HG03520 (cell line): Measurements from ENCODE around the gene KATNAL1.
A peak's percentile ranks its signal among the peaks of the same experiment; 100 is the strongest.

Source experiments
- ATAC-seq: cut with Tn5 transposase; IDR thresholded peaks from one replicate; pipeline ENCODE4 v1.9.1; 2021; ENCODE audit warnings: mild to moderate bottlenecking, moderate library complexity; ENCODE audit not compliant: unreplicated experiment

The KATNAL1 gene

DNA sequence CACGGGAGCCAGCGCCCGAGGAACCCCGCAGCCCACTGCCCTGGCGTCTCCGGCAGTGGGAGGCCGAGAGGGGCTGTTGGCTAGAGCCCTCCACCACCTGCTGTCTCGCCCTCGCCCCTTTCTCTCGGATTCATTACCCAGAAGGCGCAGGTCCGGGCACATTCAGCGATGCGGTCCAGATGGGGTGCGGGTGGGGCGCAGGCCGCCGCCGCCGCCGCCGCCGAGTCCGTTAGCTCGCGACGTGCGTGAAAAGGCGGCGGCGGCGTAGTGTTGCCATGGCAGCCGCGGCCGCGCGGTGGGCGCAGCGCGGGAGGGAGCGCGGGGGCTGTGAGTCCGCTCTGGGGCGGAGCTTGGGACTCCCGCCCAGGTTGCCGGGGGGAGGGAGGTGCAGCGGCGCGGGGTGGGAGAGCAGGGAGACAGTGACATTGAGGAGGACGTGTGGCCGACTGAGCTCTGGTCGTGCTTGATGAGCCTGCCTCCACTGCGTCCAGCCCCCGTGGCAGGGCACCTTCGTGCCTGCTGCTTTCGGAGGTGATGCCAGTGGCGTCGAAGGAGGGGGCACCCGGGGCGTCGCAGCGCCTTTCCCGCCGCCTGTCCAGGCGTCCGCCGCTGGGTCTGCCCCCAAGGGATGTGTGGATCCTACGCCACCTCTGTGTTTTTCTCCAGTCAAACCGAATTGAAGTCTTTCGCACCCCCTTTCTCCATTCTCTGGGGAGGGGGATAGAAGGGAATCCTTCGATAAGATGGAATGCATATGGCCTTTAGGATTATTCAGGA, at the start of gene KATNAL1:
KATNAL1 (minus strand) TSS at position 358 of the 777 bp plus-strand sequence. CDS start 23,774 bp downstream, outside the sequence.
- ATAC-seq, result peak; percentile 40

DNA sequence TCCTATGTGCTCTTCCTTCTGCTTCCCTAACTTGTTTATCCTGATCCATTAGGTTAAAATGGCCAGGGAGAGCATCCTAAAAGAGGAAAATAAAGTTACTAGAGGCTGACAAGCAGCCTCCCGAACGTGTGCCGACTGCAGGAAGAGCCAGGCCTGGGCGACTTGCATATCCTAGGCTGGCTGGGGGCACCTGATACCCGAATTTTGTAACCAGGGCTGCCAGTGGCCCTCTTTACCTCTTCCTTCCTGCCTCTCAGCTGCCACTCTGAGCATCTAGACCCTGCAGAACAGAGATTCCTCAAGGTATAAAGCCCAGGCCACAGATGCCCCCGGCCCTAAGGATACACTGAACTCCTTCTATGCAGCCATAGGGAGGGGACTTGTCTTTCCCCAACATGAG, 48.5 kb upstream of the KATNAL1 start:
- no peak for ATAC-seq

DNA sequence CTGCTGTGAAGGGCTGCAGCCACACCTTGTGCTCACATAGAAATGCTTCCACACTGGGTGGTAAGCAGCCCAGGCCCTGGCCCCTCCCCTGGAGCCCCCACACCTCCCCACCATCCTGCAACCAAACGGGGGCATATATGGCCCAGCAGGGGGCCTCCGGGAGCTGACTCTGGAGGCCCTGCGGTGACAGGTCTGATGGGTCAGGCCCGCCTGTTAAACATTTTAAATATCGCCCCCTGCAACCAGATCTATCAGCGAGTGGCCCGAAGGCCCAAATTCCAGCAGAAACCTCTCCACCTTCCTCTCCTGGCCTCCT, 48.0 kb upstream of the KATNAL1 start:
- no peak for ATAC-seq

DNA sequence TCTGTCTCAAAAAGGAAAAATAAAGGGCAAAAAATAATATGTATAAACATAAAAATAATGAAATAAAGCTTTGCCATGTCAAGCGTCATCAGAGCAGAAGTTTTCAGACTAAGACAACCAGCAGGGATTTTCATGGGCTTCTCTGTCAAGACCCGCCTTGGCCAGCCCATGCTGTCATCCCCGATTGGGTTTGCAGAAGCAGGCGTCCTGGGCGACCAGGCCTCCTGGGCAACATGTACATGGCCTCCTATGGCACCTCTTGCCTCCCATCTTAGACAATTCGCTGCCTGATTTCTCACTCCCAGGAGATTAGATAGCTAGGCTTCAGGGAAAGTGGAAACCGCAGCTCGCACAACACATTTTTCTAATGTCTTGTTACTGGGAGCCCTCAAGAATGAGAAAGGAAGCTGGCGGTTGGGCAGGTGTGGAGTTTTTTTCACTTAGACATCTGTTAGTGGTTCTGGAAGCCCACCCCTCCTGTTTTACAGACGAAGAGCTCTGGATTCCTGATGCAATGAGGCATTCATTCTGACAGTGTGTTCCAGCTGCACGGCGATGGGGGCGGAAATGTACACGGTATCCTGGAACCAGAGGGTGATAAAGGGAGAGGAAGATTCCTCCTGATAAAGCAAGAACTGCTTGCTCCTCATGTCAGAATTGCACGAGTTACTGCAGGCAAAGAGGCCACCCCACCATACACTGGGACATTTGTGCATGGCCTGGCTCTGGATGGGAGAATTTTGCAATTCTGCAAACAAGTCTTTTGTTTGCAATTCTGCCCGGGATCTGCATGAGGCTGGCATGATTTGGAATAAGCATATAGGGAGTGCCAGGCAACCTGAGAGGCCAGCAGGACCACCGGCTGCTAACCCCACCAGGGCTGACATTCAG, 47.4 kb upstream of the KATNAL1 start:
- no peak for ATAC-seq

DNA sequence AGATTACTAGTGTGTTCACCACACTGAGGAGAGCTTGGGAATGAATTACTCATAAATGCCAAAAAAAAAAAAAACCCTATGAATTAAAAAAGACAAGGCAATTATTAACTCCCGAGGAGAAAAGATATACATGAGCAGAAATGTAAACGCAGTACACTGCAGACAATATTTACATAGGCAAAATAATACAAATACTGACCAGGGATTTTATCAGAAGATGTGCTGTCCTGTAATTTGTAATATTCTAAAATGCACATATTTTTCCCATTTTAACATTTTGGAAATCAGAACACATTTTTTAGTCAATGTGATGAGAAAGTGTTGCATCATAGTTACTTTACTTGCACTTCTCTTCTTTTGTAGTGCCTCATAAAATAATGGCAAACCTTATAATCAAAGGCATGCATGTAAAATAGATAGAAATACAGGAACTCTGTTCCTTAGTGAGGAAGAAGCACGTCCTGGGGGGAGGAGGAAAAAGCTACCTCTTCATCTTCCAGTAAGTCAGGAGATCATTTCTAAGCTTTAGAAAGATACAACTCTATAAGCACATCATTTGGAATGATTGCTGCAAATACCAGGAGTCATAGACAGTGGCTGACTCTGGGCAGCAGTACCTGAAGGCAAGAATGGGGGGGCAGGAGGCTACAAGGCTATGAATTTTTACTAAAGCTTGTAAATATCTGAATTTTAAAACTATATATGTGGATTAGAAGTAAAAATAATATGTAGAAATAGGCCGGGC, 46.3 kb upstream of the KATNAL1 start:
- no peak for ATAC-seq

DNA sequence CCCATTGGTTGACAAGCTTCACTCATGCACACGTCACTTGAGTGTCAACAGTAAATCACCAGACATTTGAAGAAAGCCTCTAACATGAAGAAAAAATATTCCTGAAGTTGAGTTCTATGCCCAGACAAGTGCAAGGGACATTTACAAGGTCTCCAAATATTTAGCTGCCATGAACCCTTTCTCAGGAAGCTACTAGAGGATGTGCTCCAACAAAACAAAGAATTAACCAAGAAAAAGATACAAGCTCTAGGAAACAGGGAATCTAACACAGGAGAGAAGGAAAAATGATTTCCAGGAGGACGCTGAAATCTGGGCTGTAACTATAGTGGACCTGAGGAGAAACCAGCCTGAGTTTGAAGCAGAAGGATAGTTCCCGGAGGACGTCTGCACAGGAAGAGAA, 45.7 kb upstream of the KATNAL1 start:
- no peak for ATAC-seq

DNA sequence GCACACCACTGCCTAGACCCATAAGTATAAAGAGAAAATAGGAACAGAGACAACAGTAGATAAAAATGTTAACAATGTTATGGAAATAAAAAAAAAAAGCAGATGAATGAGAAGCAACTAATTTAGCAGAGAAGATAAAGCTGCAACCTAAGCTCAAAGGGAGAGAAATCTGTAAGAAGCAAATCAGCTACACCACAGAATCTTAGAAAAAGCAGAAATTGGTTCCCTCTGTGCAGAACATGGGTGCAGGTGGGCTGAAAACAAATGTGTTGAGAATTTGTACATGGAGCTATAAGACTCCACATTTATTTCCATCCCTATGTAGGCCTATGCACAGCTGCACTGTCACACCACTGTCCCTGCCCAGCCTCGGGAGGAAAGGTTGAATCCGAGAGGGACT, 44.8 kb upstream of the KATNAL1 start:
- no peak for ATAC-seq

DNA sequence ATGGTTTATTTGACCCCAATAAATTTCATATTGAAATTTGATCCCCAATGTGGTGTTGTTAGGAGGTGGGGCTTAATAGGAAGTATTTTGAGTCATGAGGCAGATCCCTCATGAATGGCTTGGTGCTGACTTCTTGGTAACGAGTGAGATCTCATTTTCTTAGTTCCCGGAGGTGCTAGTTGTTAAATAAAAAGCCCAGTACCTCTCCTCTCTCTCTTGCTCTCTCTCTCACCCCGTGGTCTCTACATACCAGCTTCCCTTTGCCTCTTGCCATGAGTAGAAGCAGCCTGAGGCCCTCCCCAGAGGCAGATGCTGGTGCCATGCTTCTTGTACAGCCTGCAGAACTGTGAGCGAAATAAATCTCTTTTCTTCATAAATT, 39.4 kb upstream of the KATNAL1 start:
- ATAC-seq, result peak; percentile 24

DNA sequence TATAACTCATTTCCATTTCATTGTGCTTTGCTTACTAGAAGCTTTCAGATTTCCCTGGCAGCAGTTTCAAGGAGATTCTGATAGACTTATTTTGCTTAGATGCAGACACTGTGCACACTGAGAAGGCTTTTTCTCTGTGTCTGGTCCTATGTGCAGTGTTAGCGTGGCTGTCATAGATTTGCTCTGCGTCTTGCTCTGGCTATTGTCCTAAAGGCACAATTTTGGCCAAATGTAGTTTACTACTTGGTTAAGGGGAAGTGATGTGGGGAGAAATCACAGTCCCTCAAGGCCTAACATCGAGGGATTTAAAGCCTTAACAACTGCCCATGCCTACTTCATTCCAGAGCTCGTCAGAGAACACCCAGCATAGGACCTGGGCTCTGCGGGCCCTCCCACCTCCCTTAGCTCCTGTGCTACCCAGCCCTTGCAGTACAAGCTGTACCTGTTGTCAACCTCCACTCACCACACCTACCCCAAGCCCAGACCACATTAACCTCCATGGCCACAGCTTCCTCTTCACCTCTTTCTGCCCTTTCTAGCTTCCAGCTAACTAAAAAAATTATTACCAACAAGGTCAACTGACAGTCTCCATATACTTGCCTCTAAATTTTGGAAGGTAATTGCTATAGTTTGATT, 38.9 kb upstream of the KATNAL1 start:
- ATAC-seq, result peak; percentile 40

DNA sequence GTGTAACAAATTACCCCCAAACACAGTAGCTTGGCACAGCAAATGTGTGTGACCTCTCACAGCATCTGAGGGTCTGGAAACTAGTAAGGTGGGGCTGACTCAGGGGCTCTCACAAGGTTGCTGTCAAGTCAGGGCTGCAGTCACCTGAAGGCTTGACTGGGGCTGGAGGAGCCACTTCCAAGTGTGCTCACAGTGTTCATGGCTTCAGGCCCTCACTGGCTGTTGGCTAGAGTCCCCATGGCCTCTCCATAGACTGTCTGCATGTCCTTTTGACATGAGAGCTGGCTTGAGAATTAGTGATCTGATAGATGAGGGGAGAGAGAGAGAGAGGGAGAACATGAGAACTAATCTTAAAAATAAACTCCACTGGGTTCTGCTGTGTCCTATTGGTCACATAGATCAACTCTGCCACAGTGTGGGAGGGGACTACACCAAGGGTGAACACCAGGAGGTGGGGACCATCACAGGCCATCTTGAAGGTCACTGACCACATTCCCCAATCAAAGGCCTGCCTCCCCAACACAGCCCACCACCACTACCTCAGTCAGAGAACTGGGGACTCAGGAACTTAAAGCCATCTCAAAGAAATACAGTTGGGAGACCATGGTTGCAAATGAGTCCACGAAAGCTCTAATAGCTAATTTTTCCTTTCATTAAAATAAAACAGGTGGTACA, 38.2 kb upstream of the KATNAL1 start:
- no peak for ATAC-seq

DNA sequence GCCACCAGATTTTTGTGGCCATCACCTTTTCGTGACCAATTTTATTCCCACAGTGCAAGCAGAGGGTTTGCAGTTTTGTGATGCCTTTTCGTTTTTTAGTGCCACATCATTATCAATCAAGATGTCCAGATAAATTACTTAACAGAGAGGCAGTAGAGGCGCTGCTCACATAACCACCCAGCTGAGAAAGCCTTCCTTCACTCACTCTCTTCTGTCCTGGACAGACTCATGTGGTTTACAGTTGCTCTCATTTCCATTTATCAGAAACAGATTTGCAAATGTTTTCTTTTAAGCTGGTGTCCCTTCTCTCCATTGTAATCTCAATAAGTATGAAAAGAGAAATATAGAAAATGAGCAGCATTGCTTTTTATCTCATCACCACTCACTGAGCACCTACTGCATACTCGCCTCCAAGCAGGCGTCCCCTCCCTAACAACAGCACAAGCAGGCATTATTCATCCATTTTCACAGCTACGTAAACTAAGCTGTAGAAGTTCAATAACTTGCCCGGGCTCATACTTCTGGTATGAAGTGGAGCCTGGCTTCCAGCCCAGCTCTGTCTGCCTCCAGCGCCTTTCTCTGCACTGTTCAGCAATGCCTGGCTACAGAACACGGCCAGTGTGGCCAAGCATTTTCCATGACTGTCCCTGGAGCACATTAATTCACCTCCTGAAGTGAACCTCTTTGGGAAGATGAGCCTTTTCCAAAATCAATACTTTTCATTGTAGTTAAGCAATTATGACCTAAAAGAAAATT, 34.6 kb upstream of the KATNAL1 start:
- ATAC-seq, result no peak

DNA sequence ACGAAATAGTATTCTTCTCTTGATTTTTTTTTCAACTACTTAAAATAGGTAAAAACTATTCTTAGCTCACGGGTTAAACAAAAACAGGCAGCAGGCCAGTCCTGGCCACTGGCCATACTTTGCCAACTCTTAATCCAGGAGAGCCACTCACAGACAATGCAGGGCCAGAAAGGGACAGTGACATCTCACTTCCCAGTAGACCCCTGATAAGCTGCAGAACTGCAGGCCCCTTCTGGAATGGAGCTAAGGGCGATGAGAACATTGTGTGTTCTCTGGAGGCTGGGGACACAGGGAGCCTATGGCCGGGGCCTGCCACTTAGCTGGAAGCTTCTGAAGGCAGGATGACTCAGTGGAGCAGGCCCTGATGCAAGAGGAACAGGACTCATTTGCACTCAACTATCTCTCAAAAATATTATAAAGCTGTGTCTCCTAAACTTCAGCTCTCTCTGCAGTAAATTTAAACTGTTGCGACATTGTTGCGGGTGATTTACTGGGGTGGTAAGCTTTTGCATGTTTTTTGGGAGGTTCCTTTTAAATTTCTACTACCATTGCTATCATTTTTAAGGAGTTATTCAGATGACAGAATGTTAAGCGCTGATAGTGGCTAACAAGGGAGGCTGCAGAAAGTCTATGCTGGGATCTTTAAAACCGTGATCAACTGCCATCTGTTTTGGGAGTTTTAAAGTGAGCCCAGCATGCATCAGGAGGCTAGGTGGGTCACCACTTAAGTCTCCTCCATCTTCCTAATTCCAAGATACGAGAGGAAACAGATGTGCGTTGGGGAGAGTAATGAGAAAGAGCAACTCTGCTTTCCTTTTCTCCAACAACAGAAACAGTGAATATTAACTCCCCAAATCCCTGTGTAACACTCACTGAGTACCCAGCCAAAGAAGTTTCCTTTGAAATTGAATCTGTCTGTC, 33.2 kb upstream of the KATNAL1 start:
- ATAC-seq, result no peak

DNA sequence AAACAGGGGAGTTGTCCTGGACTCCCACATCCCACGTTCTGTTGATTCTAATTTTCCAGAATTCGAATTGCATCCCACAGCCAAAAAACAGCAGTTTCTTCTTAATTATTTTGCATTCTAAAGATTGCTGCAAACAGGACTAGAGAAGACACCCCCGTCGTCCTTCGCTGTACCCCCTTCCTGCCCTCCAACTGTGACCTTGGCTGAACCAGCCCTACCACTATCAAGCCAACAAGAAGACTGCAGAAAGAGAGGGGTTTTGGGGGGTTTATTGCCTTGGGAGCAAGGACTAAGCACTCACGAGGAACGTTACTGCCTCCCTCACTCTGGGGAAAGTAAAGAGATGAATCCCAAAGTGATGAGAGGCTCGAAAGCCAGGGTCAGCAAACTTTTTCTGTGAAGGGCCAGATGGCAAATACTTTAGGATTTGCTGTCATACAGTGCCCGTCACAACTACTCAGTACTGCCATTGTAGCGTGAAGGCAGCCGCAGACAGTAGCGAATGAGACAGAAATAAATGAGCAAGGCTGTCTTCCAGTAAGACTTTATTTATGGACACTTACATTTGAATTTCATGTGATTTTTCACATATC, 32.5 kb upstream of the KATNAL1 start:
- no peak for ATAC-seq

DNA sequence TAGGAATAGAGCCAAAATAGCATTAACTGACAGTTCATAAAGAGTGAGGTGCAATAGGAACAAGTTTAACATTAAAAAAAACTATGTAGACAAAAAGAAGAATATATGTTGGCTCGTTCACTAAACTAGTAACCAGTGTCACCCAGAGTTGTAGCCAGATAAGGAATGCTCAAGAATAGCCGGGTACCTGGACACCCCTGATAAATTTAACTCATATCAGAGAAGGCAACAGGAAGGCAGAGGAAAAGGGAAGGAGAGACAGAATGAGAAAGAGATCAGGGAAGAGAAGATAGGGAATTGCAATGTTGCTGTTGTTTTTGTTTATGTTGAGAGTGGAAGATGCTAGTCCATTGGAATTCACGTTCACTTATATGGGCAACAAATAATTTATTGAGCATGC, 31.6 kb upstream of the KATNAL1 start:
- no peak for ATAC-seq

DNA sequence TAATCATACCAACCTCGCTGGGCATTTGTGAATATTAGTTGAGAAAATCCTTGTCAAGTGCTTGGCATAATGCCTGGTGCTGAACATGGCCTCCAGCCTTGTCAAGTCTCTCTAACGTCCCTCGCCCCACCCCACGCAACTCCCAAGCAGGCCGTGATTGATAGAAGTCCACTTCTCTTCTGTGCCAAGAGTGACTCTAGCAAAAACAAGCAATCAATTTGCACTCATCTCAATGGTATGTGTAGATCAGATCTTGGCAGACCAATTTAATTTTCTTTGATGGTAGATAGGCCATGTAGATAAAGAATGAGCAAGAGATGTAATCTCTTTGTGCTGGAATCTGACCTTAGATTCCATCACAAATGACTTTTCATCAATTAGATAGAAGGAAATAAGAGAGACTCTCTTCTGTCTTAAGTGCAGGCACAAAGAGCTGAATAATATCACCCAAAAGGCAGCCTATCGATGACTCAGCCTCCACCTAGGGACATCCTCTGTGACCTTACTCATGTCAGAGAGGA, 31.0 kb upstream of the KATNAL1 start:
- no peak for ATAC-seq

DNA sequence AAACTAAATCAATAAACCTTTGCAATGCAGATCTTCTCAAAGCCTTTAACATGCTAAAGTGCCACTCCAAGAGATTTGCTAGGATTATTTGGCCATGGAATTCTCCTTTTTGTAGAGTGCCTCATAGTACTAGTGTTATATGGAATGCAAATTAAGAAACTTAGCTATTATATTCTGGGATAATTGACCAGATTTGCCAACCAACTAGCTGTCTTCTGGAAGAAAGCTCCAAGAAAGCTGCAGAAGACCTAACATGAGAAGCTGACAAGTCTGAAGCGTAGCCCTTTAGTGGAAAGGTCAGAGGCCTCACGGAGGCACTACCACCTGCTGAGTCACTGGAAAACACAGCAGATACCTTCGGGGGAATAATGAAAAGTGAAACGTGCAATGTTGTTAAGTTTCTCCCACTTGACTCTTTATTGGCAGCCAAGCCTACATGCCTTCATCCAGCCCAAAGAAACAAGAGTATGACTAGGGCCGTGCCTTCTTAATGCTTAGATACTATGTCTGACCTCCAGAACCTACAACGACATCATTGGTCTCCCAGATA, 29.8 kb upstream of the KATNAL1 start:
- ATAC-seq, result no peak

DNA sequence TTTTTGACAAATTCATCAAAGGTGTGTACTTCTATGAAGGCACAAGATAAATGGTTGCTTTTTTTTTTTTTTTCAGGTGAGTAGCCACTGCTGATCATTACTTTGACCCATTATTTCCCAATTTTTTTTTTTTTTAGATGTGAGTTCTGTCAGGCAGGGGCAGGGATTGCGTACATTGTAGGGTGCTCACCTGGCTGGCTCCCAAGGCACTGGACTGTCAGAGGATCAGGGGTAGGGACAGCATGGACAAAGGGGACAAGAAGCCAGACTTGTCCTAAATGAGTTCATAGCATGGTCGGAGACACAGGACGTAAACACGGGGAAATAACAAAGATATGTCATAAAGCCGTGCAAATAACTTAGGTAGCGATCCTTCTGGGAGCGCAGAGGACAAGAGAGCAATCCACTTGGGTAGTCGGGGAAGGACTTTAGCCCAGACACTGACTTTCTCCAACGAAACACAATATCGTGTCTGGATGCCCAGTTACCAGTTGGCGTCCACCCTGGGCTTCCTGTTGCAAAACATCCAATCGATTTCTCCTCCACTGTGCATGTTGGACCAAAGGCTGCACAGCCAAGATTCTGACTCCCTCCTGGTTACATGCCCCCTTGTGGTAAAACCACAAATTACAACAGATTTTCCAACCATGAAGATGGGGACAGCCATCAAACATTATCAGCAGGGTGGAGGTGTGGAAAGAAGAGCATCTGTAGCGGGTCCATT, 27.5 kb upstream of the KATNAL1 start:
- ATAC-seq, result no peak
